H1 (cell line): ENCODE results near the gene SEMA3B. TPM values are rescaled to one million over a fixed set of nuclear protein-coding genes. Genes with fewer than 3 reads are reported as not detected.
A peak's percentile ranks its signal among the peaks of the same experiment; 100 is the strongest.

Experiments used
- ASH2L ChIP-seq: fragments of 200-600, 300-600 bp; sonication (generic); IDR thresholded peaks from one replicate; pipeline ENCODE4 v1.7.1; 2017; ENCODE audit warnings: low read length
- BACH1 ChIP-seq: IDR thresholded peaks from 2 replicates; pipeline ENCODE4 v1.6.1; 2012; ENCODE audit warnings: low read length, improper control_type of control experiment
- BRCA1 ChIP-seq: IDR thresholded peaks from 2 replicates; pipeline ENCODE4 v1.6.1; 2012; ENCODE audit warnings: low read depth, low read length, improper control_type of control experiment
- EGR1 ChIP-seq: IDR thresholded peaks from 2 replicates; pipeline ENCODE4 v1.6.1; 2011; ENCODE audit warnings: low read depth, low read length, borderline replicate concordance
- FOSL1 ChIP-seq: IDR thresholded peaks from 2 replicates; pipeline ENCODE4 v1.6.1; 2011; ENCODE audit warnings: mild to moderate bottlenecking, low read depth, low read length, moderate library complexity; ENCODE audit not compliant: insufficient read depth
- JUN ChIP-seq: IDR thresholded peaks from 2 replicates; pipeline ENCODE4 v1.6.1; 2011; ENCODE audit warnings: low read depth, mild to moderate bottlenecking, improper control_type of control experiment, low read length
- KDM1A ChIP-seq: fragments of 200-600, 300-600 bp; sonication (generic); IDR thresholded peaks from 2 replicates; pipeline ENCODE4 v1.7.1; 2016; ENCODE audit warnings: mild to moderate bottlenecking, low read length, borderline replicate concordance
- KDM4A ChIP-seq: IDR thresholded peaks from one replicate; pipeline ENCODE4 v1.7.1; 2012; ENCODE audit warnings: low read depth, mild to moderate bottlenecking, moderate library complexity, low read length, inconsistent platforms; ENCODE audit not compliant: severe bottlenecking
- KDM5A ChIP-seq: fragments of 200-600 bp; IDR thresholded peaks from 2 replicates; pipeline ENCODE4 v1.7.1; 2012; ENCODE audit warnings: mild to moderate bottlenecking, low read length, inconsistent platforms, mixed read lengths
- NRF1 ChIP-seq: IDR thresholded peaks from 2 replicates; pipeline ENCODE4 v1.6.1; 2011; ENCODE audit warnings: mild to moderate bottlenecking, low read depth, low read length, improper control_type of control experiment
- POLR2A ChIP-seq, 2 experiments: IDR thresholded peaks; 1 replicate in 1 of 2; 2 replicates in 1 of 2; pipeline ENCODE4 v1.6.1; 2011; ENCODE audit warnings: low read depth in 2 of 2, low read length in 2 of 2, mild to moderate bottlenecking in 2 of 2; ENCODE audit errors: control extremely low read depth in 1 of 2
- POU5F1 ChIP-seq: IDR thresholded peaks from 2 replicates; pipeline ENCODE4 v1.6.1; 2011; ENCODE audit warnings: low read depth, mild to moderate bottlenecking, low read length, moderate library complexity
- RXRA ChIP-seq: IDR thresholded peaks from 2 replicates; pipeline ENCODE4 v1.6.1; 2011; ENCODE audit warnings: low read depth, mild to moderate bottlenecking, low read length, moderate library complexity; ENCODE audit not compliant: insufficient read depth
- SAP30 ChIP-seq: fragments of 300-600 bp; sonication (generic); IDR thresholded peaks from 2 replicates; pipeline ENCODE4 v1.7.1; 2012; ENCODE audit warnings: low read length, moderate library complexity, mild to moderate bottlenecking, inconsistent platforms; ENCODE audit not compliant: insufficient read depth, insufficient replicate concordance
- SP1 ChIP-seq: IDR thresholded peaks from 2 replicates; pipeline ENCODE4 v1.6.1; 2011; ENCODE audit warnings: low read depth, low read length
- SUZ12 ChIP-seq: fragments of 200-600 bp; sonication (generic); IDR thresholded peaks from 2 replicates; pipeline ENCODE4 v1.6.1; 2012; ENCODE audit warnings: mild to moderate bottlenecking, inconsistent platforms, low read length, moderate library complexity, mixed read lengths
- YY1 ChIP-seq: IDR thresholded peaks from 2 replicates; pipeline ENCODE4 v1.6.1; 2011; ENCODE audit warnings: low read depth, mild to moderate bottlenecking, low read length
- polyA plus RNA-seq, 7 experiments: library from polyadenylated mRNA; depleted of rRNA in 3 of 7; stranded (reverse) in 5 of 7; unstranded in 2 of 7; fragments of >200 nt in 5 of 7; fragments of 200-250 nt in 2 of 7; gene quantifications; 1 replicate in 5 of 7; 2 replicates in 1 of 7; 4 replicates in 1 of 7; pipeline versions ENCODE4 v1.2.1 to v1.2.3, GENCODE V29; 2011 to 2013; ENCODE audit warnings: missing spikeins in 2 of 7, mixed read lengths in 2 of 7
- total RNA-seq: library from RNA; stranded (reverse); fragmentation: NEBNext Ultra II Directional; extraction: Animal tissue kit (Norgen Biotek cat#: 25700); gene quantifications from 2 replicates; pipeline ENCODE4 v1.2.1, GENCODE V29; 2021
- TF ChIP-seq, protein P1 (sequence below): IDR thresholded peaks from 2 replicates; pipeline ENCODE4 v1.6.1; 2012; ENCODE audit warnings: low read length, inconsistent platforms
- TF ChIP-seq, protein P2 (sequence below): IDR thresholded peaks from 2 replicates; pipeline ENCODE4 v1.6.1; 2011; ENCODE audit warnings: low read length, improper control_type of control experiment

Gene SEMA3B
- total and polyA plus RNA-seq, 2 of the 8 experiments (the other 6 are each of a cell fraction or from before 2014, with no cell fraction given): 3.0 to 4.7 TPM

DNA sequence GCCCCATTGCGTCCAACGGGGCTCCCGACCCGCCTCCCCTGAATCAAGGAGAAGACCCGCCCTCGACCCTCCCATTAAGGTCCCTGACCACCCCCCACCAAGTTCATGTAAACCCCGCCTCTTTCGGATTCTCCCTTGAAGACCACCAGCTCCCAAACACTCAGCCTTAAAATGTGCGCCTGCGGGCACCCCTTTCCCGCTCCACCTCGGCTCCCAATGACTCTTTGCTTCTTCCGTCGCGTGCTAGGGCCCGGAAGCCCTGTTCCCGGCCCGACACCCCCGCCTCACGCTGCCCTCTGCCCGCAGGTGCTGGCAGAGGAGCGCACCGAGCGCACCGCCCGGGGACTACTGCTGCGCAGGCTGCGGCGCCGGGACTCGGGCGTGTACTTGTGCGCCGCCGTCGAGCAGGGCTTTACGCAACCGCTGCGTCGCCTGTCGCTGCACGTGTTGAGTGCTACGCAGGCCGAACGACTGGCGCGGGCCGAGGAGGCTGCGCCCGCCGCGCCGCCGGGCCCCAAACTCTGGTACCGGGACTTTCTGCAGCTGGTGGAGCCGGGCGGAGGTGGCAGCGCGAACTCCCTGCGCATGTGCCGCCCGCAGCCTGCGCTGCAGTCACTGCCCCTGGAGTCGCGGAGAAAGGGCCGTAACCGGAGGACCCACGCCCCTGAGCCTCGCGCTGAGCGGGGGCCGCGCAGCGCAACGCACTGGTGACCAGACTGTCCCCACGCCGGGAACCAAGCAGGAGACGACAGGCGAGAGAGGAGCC is 7.2 kb downstream of the SEMA3B start (continued):
- TF ChIP-seq KDM5A: no peak
- no peak for TF ChIP-seq EGR1
- no peak for TF ChIP-seq POLR2A (IDR thresholded peaks at IDR 0.05; ENCODE audit: control extremely low read depth in 1 of 2, low read depth in 2 of 2, low read length in 2 of 2)
- TF ChIP-seq JUN: no peak
- TF ChIP-seq ASH2L: peak; percentile 15
- peak; percentile 95 for TF ChIP-seq KDM4A
- no peak for TF ChIP-seq SUZ12
- no peak for TF ChIP-seq YY1
- no peak for TF ChIP-seq KDM1A
- TF ChIP-seq POU5F1: no peak
- TF ChIP-seq, protein P1, sequence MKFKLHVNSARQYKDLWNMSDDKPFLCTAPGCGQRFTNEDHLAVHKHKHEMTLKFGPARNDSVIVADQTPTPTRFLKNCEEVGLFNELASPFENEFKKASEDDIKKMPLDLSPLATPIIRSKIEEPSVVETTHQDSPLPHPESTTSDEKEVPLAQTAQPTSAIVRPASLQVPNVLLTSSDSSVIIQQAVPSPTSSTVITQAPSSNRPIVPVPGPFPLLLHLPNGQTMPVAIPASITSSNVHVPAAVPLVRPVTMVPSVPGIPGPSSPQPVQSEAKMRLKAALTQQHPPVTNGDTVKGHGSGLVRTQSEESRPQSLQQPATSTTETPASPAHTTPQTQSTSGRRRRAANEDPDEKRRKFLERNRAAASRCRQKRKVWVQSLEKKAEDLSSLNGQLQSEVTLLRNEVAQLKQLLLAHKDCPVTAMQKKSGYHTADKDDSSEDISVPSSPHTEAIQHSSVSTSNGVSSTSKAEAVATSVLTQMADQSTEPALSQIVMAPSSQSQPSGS: no peak
- TF ChIP-seq SP1: no peak
- TF ChIP-seq BACH1: no peak
- no peak for TF ChIP-seq BRCA1
- TF ChIP-seq RXRA: no peak
- no peak for TF ChIP-seq SAP30
- TF ChIP-seq, protein P2, sequence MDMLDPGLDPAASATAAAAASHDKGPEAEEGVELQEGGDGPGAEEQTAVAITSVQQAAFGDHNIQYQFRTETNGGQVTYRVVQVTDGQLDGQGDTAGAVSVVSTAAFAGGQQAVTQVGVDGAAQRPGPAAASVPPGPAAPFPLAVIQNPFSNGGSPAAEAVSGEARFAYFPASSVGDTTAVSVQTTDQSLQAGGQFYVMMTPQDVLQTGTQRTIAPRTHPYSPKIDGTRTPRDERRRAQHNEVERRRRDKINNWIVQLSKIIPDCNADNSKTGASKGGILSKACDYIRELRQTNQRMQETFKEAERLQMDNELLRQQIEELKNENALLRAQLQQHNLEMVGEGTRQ: no peak; the same call in 1 of the 2 replicates
- TF ChIP-seq FOSL1: no peak
- TF ChIP-seq NRF1: peak; percentile 3; the same call in 1 of the 2 replicates
